ENCODE data around the gene HPCAL1. TPM values are rescaled to one million over a fixed set of nuclear protein-coding genes. Genes with fewer than 3 reads are reported as not detected.

The HPCAL1 gene
- total and polyA plus RNA-seq, 10 of the 15 experiments (the other 5 are each of a cell fraction or from before 2014, with no cell fraction given) = 0.40 to 12.8 (median 7.9) TPM

GRCh38 chr2:10269711-10270610, 32.7 kb upstream of the HPCAL1 start:
- 57% methylated on average over 15 of the region's 15 CpGs for WGBS (ENCODE audit: insufficient coverage, insufficient replicate concordance, low lambda C conversion rate, missing lambda C conversion rate)
- no peak for FAIRE-seq

More at GRCh38 chr2:10269711-10270610, 32.7 kb upstream of the HPCAL1 start:
- no peak overlapping the region for H3K4me2 ChIP-seq (ENCODE audit: control insufficient read depth, insufficient read depth)
- intact Hi-C loops (cut with micrococcal nuclease; ENCODE audit: unreplicated experiment) (loop anchor here (1.0 kb wide), 2 partner anchors 139 to 165 kb away; no protein-coding TSS in a partner anchor), in situ Hi-C loops (cut with MboI) (no loop called here)
- ChIA-PET POLR2A (no interaction called here), CTCF (interaction anchor here (1.1 to 3.8 kb wide), 5 partner anchors 9 to 165 kb away, joined by 3 to 44 read pairs (median 7); no protein-coding TSS in a partner anchor), RAD21 (ENCODE audit: unreplicated experiment) (interaction anchor here (2.5 to 3.4 kb wide), 2 partner anchors 140 to 165 kb away, joined by 19 to 49 read pairs; no protein-coding TSS in a partner anchor), SMC1A (ENCODE audit: uncharacterized antibody, unreplicated experiment) (interaction anchor here (0.7 to 3.4 kb wide), 5 partner anchors 17 to 176 kb away, joined by 3 to 35 read pairs (median 4); no protein-coding TSS in a partner anchor)
- H3K79me2 ChIP-seq (ENCODE audit: control insufficient read depth, insufficient read depth, low read length) = no peaks in the 10 kb centered on the region
- no peak overlapping the region for H3K27ac ChIP-seq (ENCODE audit: control insufficient read depth, insufficient read depth)
- TF ChIP-seq BCL11A (IDR thresholded peaks at IDR 0.05; ENCODE audit: low read depth, low read length) (no peak), IKZF1 (conservative IDR thresholded peaks at IDR 0.05) (no peak), RFX5 (IDR thresholded peaks at IDR 0.05; ENCODE audit: low read depth, low read length) (no peak), TCF12 (IDR thresholded peaks at IDR 0.05; ENCODE audit: low read depth, low read length) (no peak), IKZF2 (IDR thresholded peaks at IDR 0.05) (no peak), ZZZ3 (IDR thresholded peaks at IDR 0.05; ENCODE audit: control insufficient read depth, insufficient read length, low read depth) (no peak), USF1 (IDR thresholded peaks at IDR 0.05; ENCODE audit: borderline replicate concordance, extremely low read length, insufficient read depth, low read depth, low read length) (no peak), PAX5 (IDR thresholded peaks at IDR 0.05; ENCODE audit: borderline replicate concordance, low read depth, low read length) (no peak), ZBTB11 (CRISPR knock-in tag; IDR thresholded peaks at IDR 0.05) (no peak), TCF3 (IDR thresholded peaks at IDR 0.05; ENCODE audit: borderline replicate concordance, insufficient read depth, low read depth, low read length) (no peak), CHD2 (IDR thresholded peaks at IDR 0.05; ENCODE audit: borderline replicate concordance, low read depth, low read length) (no peak), RAD21 (IDR thresholded peaks at IDR 0.05; ENCODE audit: insufficient read depth, low read depth, low read length) (no peak)
- H3K9me3 ChIP-seq (replicated peaks; ENCODE audit: control insufficient read depth, insufficient read depth, low read length) = no peaks in the 10 kb centered on the region
- no TSS peak for BruUV-seq (replicated peaks)
- H3K4me1 ChIP-seq (ENCODE audit: control insufficient read depth, insufficient read depth, low read length) = no peaks in the 10 kb centered on the region
- H3K9ac ChIP-seq (ENCODE audit: control insufficient read depth, insufficient read depth, low read length) = no peak overlapping the region
- no peak overlapping the region for H2AFZ ChIP-seq (ENCODE audit: control insufficient read depth, low read depth, low read length)
- DNase-seq (ENCODE audit: low read depth, low spot score) (no peak), ATAC-seq (no peak; the same call in 1 of the 3 replicates)
- H3K27me3 ChIP-seq (replicated peaks in 1 of 2; ENCODE audit: control insufficient read depth in 2 of 2, insufficient read depth in 2 of 2, low read length in 1 of 2) = peaks cover 0 to 1% of the 10 kb centered on the region in 2 experiments; a peak in 1 of 4 replicates
- no peak overlapping the region for H3K4me3 ChIP-seq
- H3K36me3 ChIP-seq (ENCODE audit: control insufficient read depth in 2 of 2, insufficient read depth in 2 of 2, low read length in 1 of 2) = no peaks in the 10 kb centered on the region
- H4K20me1 ChIP-seq (ENCODE audit: control insufficient read depth, insufficient read depth) = no peaks in the 10 kb centered on the region
